Endothelial cell (in vitro differentiated cells): ENCODE data around the gene LRIG1. TPM values are rescaled to one million over a fixed set of nuclear protein-coding genes. Genes with fewer than 3 reads are reported as not detected.

ENCODE experiments used
- DNase-seq: peaks from one replicate; pipeline ENCODE4 v3.0.0; 2021; ENCODE audit warnings: low spot score
- H3K27ac Mint-ChIP-seq: one replicate; pipeline ENCODE4 v1.8.0; 2021; ENCODE audit warnings: mixed read lengths, inconsistent platforms; ENCODE audit not compliant: unreplicated experiment
- H3K27me3 Mint-ChIP-seq: one replicate; pipeline ENCODE4 v1.8.0; 2021; ENCODE audit warnings: mild to moderate bottlenecking, moderate library complexity, mixed read lengths, inconsistent platforms; ENCODE audit not compliant: unreplicated experiment
- H3K36me3 Mint-ChIP-seq: one replicate; pipeline ENCODE4 v1.8.0; 2021; ENCODE audit warnings: mild to moderate bottlenecking, low read depth, mixed read lengths, inconsistent platforms; ENCODE audit not compliant: unreplicated experiment
- H3K4me1 Mint-ChIP-seq: one replicate; pipeline ENCODE4 v1.8.0; 2021; ENCODE audit warnings: mild to moderate bottlenecking, mixed read lengths, inconsistent platforms; ENCODE audit not compliant: unreplicated experiment
- H3K4me3 Mint-ChIP-seq: one replicate; pipeline ENCODE4 v1.8.0; 2021; ENCODE audit warnings: mild to moderate bottlenecking, mixed read lengths, inconsistent platforms; ENCODE audit not compliant: unreplicated experiment
- H3K9me3 Mint-ChIP-seq: one replicate; pipeline ENCODE4 v1.8.0; 2021; ENCODE audit warnings: mixed read lengths, inconsistent platforms; ENCODE audit not compliant: unreplicated experiment
- CTCF ChIP-seq: fragments of 200-600 bp; sonication (generic); IDR thresholded peaks from one replicate; pipeline ENCODE4 v1.5.0; 2021; ENCODE audit warnings: antibody characterized with exemption; ENCODE audit not compliant: unreplicated experiment
- total RNA-seq: library from RNA; stranded (reverse); fragmentation: NEBNext Ultra II Directional; extraction: Animal tissue kit (Norgen Biotek cat#: 25700); gene quantifications from one replicate; pipeline ENCODE4 v1.2.1, GENCODE V29; 2021; ENCODE audit not compliant: unreplicated experiment

Gene LRIG1
- total RNA-seq, 1 donor from 2014 or later = 25.1 TPM

- no peak for TF ChIP-seq CTCF
- peak overlapping the region; percentile 71 for H3K27ac Mint-ChIP-seq
- peaks cover 56% of the 10 kb centered on the region for H3K4me1 Mint-ChIP-seq
- peaks cover 2% of the 10 kb centered on the region for H3K27me3 Mint-ChIP-seq
- no peak overlapping the region for H3K4me3 Mint-ChIP-seq
- no peaks in the 10 kb centered on the region for H3K9me3 Mint-ChIP-seq
- peaks cover 3% of the 10 kb centered on the region for H3K36me3 Mint-ChIP-seq
- no peak for DNase-seq
Measured at GRCh38 chr3:66441692-66442091, 59.1 kb downstream of the LRIG1 start.

- no peak for DNase-seq
- Mint-ChIP-seq H3K27me3 (peaks cover 2% of the 10 kb centered on the region), H3K4me3 (no peak overlapping the region), H3K27ac (peak overlapping the region; percentile 68), H3K9me3 (no peaks in the 10 kb centered on the region), H3K36me3 (peaks cover 3% of the 10 kb centered on the region), H3K4me1 (peaks cover 60% of the 10 kb centered on the region)
- TF ChIP-seq CTCF = no peak
Measured at GRCh38 chr3:66441129-66441528, 59.7 kb downstream of the LRIG1 start.

GRCh38 chr3:66439666-66440344 is 61.0 kb downstream of the LRIG1 start:
- DNase-seq = no peak

GRCh38 chr3:66438046-66438445 is 62.8 kb downstream of the LRIG1 start:
- TF ChIP-seq CTCF = no peak
- no peak for DNase-seq
- H3K4me3 Mint-ChIP-seq = no peak overlapping the region
- H3K27ac Mint-ChIP-seq = no peak overlapping the region
- peaks cover 54% of the 10 kb centered on the region for H3K4me1 Mint-ChIP-seq
- H3K36me3 Mint-ChIP-seq = no peaks in the 10 kb centered on the region
- H3K27me3 Mint-ChIP-seq = peaks cover 2% of the 10 kb centered on the region
- H3K9me3 Mint-ChIP-seq = no peaks in the 10 kb centered on the region

More at GRCh38 chr3:66439666-66440344, 61.0 kb downstream of the LRIG1 start:
- Mint-ChIP-seq H3K27me3 (peaks cover 2% of the 10 kb centered on the region), H3K36me3 (peaks cover 3% of the 10 kb centered on the region), H3K27ac (no peak overlapping the region), H3K9me3 (no peaks in the 10 kb centered on the region), H3K4me3 (no peak overlapping the region), H3K4me1 (peaks cover 60% of the 10 kb centered on the region)
- TF ChIP-seq CTCF = no peak

GRCh38 chr3:66437341-66437929 is 63.4 kb downstream of the LRIG1 start:
- H3K36me3 Mint-ChIP-seq = no peaks in the 10 kb centered on the region
- TF ChIP-seq CTCF = no peak
- DNase-seq = no peak
- H3K27me3 Mint-ChIP-seq = peaks cover 2% of the 10 kb centered on the region
- H3K4me1 Mint-ChIP-seq = peaks cover 51% of the 10 kb centered on the region
- peak overlapping the region; percentile 2 for H3K27ac Mint-ChIP-seq
- H3K4me3 Mint-ChIP-seq = no peak overlapping the region
- no peaks in the 10 kb centered on the region for H3K9me3 Mint-ChIP-seq
